ENCODE measurements around the gene CDH4.

DNA sequence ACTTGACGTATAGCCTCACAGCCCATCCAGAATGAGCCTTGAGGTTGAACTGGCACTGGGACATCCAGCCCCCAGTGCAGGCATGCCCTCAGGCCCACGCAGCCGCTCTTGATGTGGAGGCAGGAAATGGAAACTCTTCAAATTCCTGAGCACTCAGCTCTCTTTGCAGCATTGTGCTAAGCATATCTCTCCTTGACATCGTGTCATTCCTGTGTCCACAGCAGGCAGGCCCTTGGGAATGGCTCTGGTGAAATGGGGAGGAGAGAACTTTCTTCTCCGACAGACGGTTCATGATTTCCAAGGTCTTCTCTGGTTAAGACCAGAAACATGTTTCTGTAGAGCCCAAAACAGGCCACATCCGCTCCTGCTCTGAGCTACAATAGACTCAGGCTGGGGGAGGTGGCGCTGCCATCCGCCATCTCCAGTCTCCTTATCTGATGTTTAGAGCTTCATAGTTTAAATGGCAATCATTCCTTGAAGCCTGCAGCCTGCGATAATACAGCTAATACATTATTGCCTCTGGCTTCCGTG is 248.8 kb downstream of the CDH4 start:
- no peak for TF ChIP-seq EZH2 (IDR thresholded peaks at IDR 0.05; ENCODE audit: borderline replicate concordance, low read depth, low read length, severe bottlenecking)
- TF ChIP-seq, protein P1, sequence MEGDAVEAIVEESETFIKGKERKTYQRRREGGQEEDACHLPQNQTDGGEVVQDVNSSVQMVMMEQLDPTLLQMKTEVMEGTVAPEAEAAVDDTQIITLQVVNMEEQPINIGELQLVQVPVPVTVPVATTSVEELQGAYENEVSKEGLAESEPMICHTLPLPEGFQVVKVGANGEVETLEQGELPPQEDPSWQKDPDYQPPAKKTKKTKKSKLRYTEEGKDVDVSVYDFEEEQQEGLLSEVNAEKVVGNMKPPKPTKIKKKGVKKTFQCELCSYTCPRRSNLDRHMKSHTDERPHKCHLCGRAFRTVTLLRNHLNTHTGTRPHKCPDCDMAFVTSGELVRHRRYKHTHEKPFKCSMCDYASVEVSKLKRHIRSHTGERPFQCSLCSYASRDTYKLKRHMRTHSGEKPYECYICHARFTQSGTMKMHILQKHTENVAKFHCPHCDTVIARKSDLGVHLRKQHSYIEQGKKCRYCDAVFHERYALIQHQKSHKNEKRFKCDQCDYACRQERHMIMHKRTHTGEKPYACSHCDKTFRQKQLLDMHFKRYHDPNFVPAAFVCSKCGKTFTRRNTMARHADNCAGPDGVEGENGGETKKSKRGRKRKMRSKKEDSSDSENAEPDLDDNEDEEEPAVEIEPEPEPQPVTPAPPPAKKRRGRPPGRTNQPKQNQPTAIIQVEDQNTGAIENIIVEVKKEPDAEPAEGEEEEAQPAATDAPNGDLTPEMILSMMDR (IDR thresholded peaks at IDR 0.05; ENCODE audit: extremely low read depth in 1 of 2, insufficient read depth in 1 of 2, low read depth in 1 of 2, low read length in 2 of 2), result no peak

Data from endothelial cell of umbilical vein (primary cell).